HepG2 (cell line): ENCODE measurements around the gene SORBS2.

Source experiments
- PLRG1 ChIP-seq: fragments of 450-650 bp; conservative IDR thresholded peaks from 2 replicates; pipeline ENCODE4 v1.6.1; 2016
- POLR2A ChIP-seq, 2 experiments: IDR thresholded peaks; 2 replicates each; pipeline ENCODE4 v1.6.1; 2011; ENCODE audit warnings: low read depth in 2 of 2, low read length in 2 of 2, mild to moderate bottlenecking in 1 of 2, moderate library complexity in 1 of 2; ENCODE audit not compliant: insufficient read depth in 1 of 2
- RNF2 ChIP-seq: fragments of 450-650 bp; conservative IDR thresholded peaks from 2 replicates; pipeline ENCODE4 v1.6.1; 2016; ENCODE audit warnings: low read depth
- ZFP82 ChIP-seq: sonication (generic); formaldehyde crosslinking; IDR thresholded peaks from 2 replicates; pipeline ENCODE4 v1.5.1; 2020; ENCODE audit warnings: mild to moderate bottlenecking, missing genetic modification reagents, borderline replicate concordance
- ZNF501 ChIP-seq: sonication (generic); formaldehyde crosslinking; IDR thresholded peaks from 2 replicates; pipeline ENCODE4 v1.5.1; 2020; ENCODE audit warnings: mild to moderate bottlenecking, moderate library complexity, missing genetic modification reagents

- TF ChIP-seq ZFP82 (no peak), POLR2A (IDR thresholded peaks at IDR 0.05; ENCODE audit: insufficient read depth in 1 of 2, low read depth in 2 of 2, low read length in 2 of 2) (no peak), PLRG1 (no peak), ZNF501 (no peak), RNF2 (no peak)
These were observed 171.0 kb downstream of the SORBS2 start for GRCh38 chr4:185640811-185641675.
